ENCODE results near the gene RITA1.
"Not testable (repeated sequence)": the region's sequence is repeated elsewhere in the genome, so short reads cannot be mapped to it uniquely, and the experiment has no call there.

Gene RITA1

GRCh38 chr12:113204804-113205203 is 19.3 kb downstream of the RITA1 start:
- TF ChIP-seq CTCF (IDR thresholded peaks at IDR 0.05; ENCODE audit: low read depth, low read length): no peak
- DNase-seq: no peak
- H3K4me3 ChIP-seq (ENCODE audit: low read depth, low read length): no peak overlapping the region
- no peaks in the 10 kb centered on the region for H3K27me3 ChIP-seq (ENCODE audit: insufficient read depth, low read depth, severe bottlenecking)
- H3K9me3 ChIP-seq (ENCODE audit: severe bottlenecking): no peaks in the 10 kb centered on the region
- no peaks in the 10 kb centered on the region for H3K36me3 ChIP-seq
- H3K27ac ChIP-seq: no peak overlapping the region

GRCh38 chr12:113206802-113207201 is 21.3 kb downstream of the RITA1 start:
- H3K27ac ChIP-seq; DNase-seq; H3K27me3 ChIP-seq (ENCODE audit: insufficient read depth, low read depth, severe bottlenecking); H3K36me3 ChIP-seq; H3K9me3 ChIP-seq (ENCODE audit: severe bottlenecking); H3K4me3 ChIP-seq (ENCODE audit: low read depth, low read length): not testable (repeated sequence)

- no peaks in the 10 kb centered on the region for H3K27me3 ChIP-seq (ENCODE audit: insufficient read depth, low read depth, severe bottlenecking)
- no peak for DNase-seq
- H3K27ac ChIP-seq: no peak overlapping the region
- H3K4me3 ChIP-seq (ENCODE audit: low read depth, low read length): no peak overlapping the region
- no peaks in the 10 kb centered on the region for H3K9me3 ChIP-seq (ENCODE audit: severe bottlenecking)
- TF ChIP-seq CTCF (IDR thresholded peaks at IDR 0.05; ENCODE audit: low read depth, low read length): no peak
- H3K36me3 ChIP-seq: no peaks in the 10 kb centered on the region
Observed at GRCh38 chr12:113207613-113208040, 22.1 kb downstream of the RITA1 start.

GRCh38 chr12:113208041-113208934 is 22.8 kb downstream of the RITA1 start:
- Histone ChIP-seq H3K27ac (no peak overlapping the region), H3K9me3 (ENCODE audit: severe bottlenecking) (no peaks in the 10 kb centered on the region), H3K36me3 (no peaks in the 10 kb centered on the region), H3K4me3 (ENCODE audit: low read depth, low read length) (no peak overlapping the region), H3K27me3 (ENCODE audit: insufficient read depth, low read depth, severe bottlenecking) (no peaks in the 10 kb centered on the region)
- TF ChIP-seq CTCF (IDR thresholded peaks at IDR 0.05; ENCODE audit: low read depth, low read length): no peak
- DNase-seq: no peak

GRCh38 chr12:113211160-113211559 is 25.6 kb downstream of the RITA1 start:
- no peak for DNase-seq
- H3K36me3 ChIP-seq: no peaks in the 10 kb centered on the region
- no peak overlapping the region for H3K27ac ChIP-seq
- no peak overlapping the region for H3K4me3 ChIP-seq (ENCODE audit: low read depth, low read length)
- H3K27me3 ChIP-seq (ENCODE audit: insufficient read depth, low read depth, severe bottlenecking): no peaks in the 10 kb centered on the region
- TF ChIP-seq CTCF (IDR thresholded peaks at IDR 0.05; ENCODE audit: low read depth, low read length): no peak
- no peaks in the 10 kb centered on the region for H3K9me3 ChIP-seq (ENCODE audit: severe bottlenecking)

- Histone ChIP-seq H3K27ac (no peak overlapping the region), H3K9me3 (ENCODE audit: severe bottlenecking) (no peaks in the 10 kb centered on the region), H3K27me3 (ENCODE audit: insufficient read depth, low read depth, severe bottlenecking) (no peaks in the 10 kb centered on the region), H3K36me3 (no peaks in the 10 kb centered on the region), H3K4me3 (ENCODE audit: low read depth, low read length) (no peak overlapping the region)
- DNase-seq: no peak
- no peak for TF ChIP-seq CTCF (IDR thresholded peaks at IDR 0.05; ENCODE audit: low read depth, low read length)
Observed at GRCh38 chr12:113214895-113215400, 29.4 kb downstream of the RITA1 start.
